ENCODE data around the gene MEF2A.

The MEF2A gene

GRCh38 chr15:99605990-99606389, 40.2 kb downstream of the MEF2A start:
- no peak for DNase-seq (ENCODE audit: low read depth in 2 of 2)

- no peak for DNase-seq (ENCODE audit: low read depth in 2 of 2)
Observed at GRCh38 chr15:99606646-99607045, 40.9 kb downstream of the MEF2A start.

- no peak for DNase-seq (ENCODE audit: low read depth in 2 of 2)
Observed at GRCh38 chr15:99613481-99613880, 47.7 kb downstream of the MEF2A start.

- DNase-seq (ENCODE audit: low read depth in 2 of 2) = no peak
Observed at GRCh38 chr15:99613887-99614647, 48.3 kb downstream of the MEF2A start.

GRCh38 chr15:99614749-99615288, 49.0 kb downstream of the MEF2A start:
- DNase-seq (ENCODE audit: low read depth in 2 of 2) = no peak

- no peak for DNase-seq (ENCODE audit: low read depth in 2 of 2)
Observed at GRCh38 chr15:99615460-99615859, 49.7 kb downstream of the MEF2A start.

GRCh38 chr15:99616129-99616528, 50.3 kb downstream of the MEF2A start:
- no peak for DNase-seq (ENCODE audit: low read depth in 2 of 2)

GRCh38 chr15:99616773-99617342, 51.1 kb downstream of the MEF2A start:
- no peak for DNase-seq (ENCODE audit: low read depth in 2 of 2)

GRCh38 chr15:99618941-99619411, 53.2 kb downstream of the MEF2A start:
- no peak for DNase-seq (ENCODE audit: low read depth in 2 of 2)

- no peak for DNase-seq (ENCODE audit: low read depth in 2 of 2)
Observed at GRCh38 chr15:99619712-99620111, 53.9 kb downstream of the MEF2A start.

GRCh38 chr15:99620178-99620577, 54.4 kb downstream of the MEF2A start:
- DNase-seq (ENCODE audit: low read depth in 2 of 2) = no peak

GRCh38 chr15:99621767-99622166, 56.0 kb downstream of the MEF2A start:
- DNase-seq (ENCODE audit: low read depth in 2 of 2) = no peak

GRCh38 chr15:99628374-99629001, 62.7 kb downstream of the MEF2A start:
- no peak for DNase-seq (ENCODE audit: low read depth in 2 of 2)

GRCh38 chr15:99630607-99631131, 64.9 kb downstream of the MEF2A start:
- no peak for DNase-seq (ENCODE audit: low read depth in 2 of 2)

- DNase-seq (ENCODE audit: low read depth in 2 of 2) = no peak
Observed at GRCh38 chr15:99631255-99631654, 65.5 kb downstream of the MEF2A start.

GRCh38 chr15:99632521-99632920, 66.7 kb downstream of the MEF2A start:
- DNase-seq (ENCODE audit: low read depth in 2 of 2) = no peak

GRCh38 chr15:99633655-99634054, 67.9 kb downstream of the MEF2A start:
- DNase-seq (ENCODE audit: low read depth in 2 of 2) = no peak

- DNase-seq (ENCODE audit: low read depth in 2 of 2) = no peak
Observed at GRCh38 chr15:99634576-99634975, 68.8 kb downstream of the MEF2A start.

- DNase-seq (ENCODE audit: low read depth in 2 of 2) = no peak
Observed at GRCh38 chr15:99635145-99635544, 69.4 kb downstream of the MEF2A start.

GRCh38 chr15:99635794-99636193, 70.0 kb downstream of the MEF2A start:
- DNase-seq (ENCODE audit: low read depth in 2 of 2) = no peak

- no peak for DNase-seq (ENCODE audit: low read depth in 2 of 2)
Observed at GRCh38 chr15:99644913-99645542, 79.2 kb downstream of the MEF2A start.

GRCh38 chr15:99645543-99645935, 79.8 kb downstream of the MEF2A start:
- no peak for DNase-seq (ENCODE audit: low read depth in 2 of 2)

All from stimulated activated CD8-positive, alpha-beta memory T cell treated with anti-CD3 and anti-CD28 coated beads, Interleukin-2, amount 100 ng/mL, for 48 hours (primary cell).